Fibroblast of mammary gland (primary cell): Measurements from ENCODE around the gene ADCYAP1.
"Not testable (repeated sequence)": the region's sequence is repeated elsewhere in the genome, so short reads cannot be mapped to it uniquely, and the experiment has no call there.

Experiments
- DNase-seq: peaks from one replicate; pipeline ENCODE4 v3.0.0-alpha.2; 2010; ENCODE audit warnings: low read depth
- H3K4me3 ChIP-seq: 2 replicates; pipeline ENCODE4 v1.5.1; 2011; ENCODE audit warnings: low read depth, mild to moderate bottlenecking, low read length, moderate library complexity; ENCODE audit not compliant: control insufficient read depth
- CTCF ChIP-seq: conservative IDR thresholded peaks from 2 replicates; pipeline ENCODE4 v1.5.1; 2011; ENCODE audit warnings: low read depth, low read length, inconsistent platforms; ENCODE audit not compliant: control insufficient read depth, insufficient read depth

The ADCYAP1 gene

GRCh38 chr18:904218-905090 is at the start of gene ADCYAP1:
ADCYAP1 (plus strand) TSS chr18:904871; CDS start chr18:905387, 516 bp downstream.
- peak; percentile 1 for TF ChIP-seq CTCF
- DNase-seq: no peak
- H3K4me3 ChIP-seq: no peak within 1 kb of the TSS

- no peak for DNase-seq
- H3K4me3 ChIP-seq: no peak overlapping the region
- no peak for TF ChIP-seq CTCF
Measured at GRCh38 chr18:857986-858385, 46.7 kb upstream of the ADCYAP1 start.

- peak; percentile 79 for DNase-seq
- TF ChIP-seq CTCF: peak; percentile 100
- H3K4me3 ChIP-seq: no peak overlapping the region
Measured at GRCh38 chr18:864872-865273, 39.8 kb upstream of the ADCYAP1 start.

GRCh38 chr18:867257-867656 is 37.4 kb upstream of the ADCYAP1 start:
- DNase-seq: no peak
- TF ChIP-seq CTCF: no peak
- H3K4me3 ChIP-seq: no peak overlapping the region

GRCh38 chr18:873426-873825 is 31.2 kb upstream of the ADCYAP1 start:
- not testable (repeated sequence) for H3K4me3 ChIP-seq, DNase-seq

GRCh38 chr18:875912-876311 is 28.8 kb upstream of the ADCYAP1 start:
- DNase-seq: no peak
- no peak overlapping the region for H3K4me3 ChIP-seq
- no peak for TF ChIP-seq CTCF

GRCh38 chr18:877238-877637 is 27.4 kb upstream of the ADCYAP1 start:
- TF ChIP-seq CTCF: no peak
- no peak for DNase-seq
- H3K4me3 ChIP-seq: no peak overlapping the region
